ENCODE results near the gene NEAT1.

Gene NEAT1

DNA sequence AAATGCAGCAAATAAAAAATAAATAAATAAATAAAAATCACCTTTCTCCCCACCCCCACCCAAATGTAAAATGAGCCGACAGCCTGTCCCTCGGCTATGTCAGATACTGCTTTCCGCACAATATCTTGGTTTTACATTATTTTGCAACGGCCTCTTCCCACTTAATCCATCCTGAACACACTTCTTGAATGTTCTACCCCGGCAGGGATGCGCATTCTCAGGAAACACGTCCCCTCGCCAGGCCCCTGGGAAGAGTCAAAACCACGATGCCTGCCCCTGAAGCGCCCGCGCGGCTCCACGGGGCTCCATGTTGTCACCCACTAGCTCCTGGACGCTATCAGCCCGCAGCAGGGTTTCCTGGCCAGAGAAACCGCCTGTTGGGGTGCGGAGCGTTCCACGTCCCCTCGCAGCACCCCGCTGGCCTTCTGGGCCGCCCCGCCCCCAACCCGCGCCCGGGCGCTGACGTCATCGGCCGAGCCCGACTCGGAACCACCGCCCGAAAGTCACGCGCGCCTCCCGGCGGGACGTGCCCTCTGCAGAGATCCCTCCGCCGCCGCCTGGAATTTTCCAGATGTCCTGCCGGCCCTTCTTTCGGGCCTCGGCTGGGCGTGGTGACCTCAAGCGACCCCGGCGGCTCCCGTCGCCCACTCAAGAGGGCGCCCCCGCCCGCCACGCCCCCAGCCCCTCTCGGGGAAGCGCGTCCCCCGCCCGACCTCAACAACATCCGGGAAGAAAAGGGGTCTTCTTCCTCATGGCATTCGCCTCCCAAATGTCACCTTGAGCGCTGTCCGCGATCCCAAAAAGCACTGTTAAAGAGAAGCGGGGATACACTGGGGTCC lies 585 bp upstream of the NEAT1 start:
- peak; percentile 86 to 87 (median 87) for DNase-seq (ENCODE audit: low read depth in 3 of 3, low spot score in 1 of 3)

DNA sequence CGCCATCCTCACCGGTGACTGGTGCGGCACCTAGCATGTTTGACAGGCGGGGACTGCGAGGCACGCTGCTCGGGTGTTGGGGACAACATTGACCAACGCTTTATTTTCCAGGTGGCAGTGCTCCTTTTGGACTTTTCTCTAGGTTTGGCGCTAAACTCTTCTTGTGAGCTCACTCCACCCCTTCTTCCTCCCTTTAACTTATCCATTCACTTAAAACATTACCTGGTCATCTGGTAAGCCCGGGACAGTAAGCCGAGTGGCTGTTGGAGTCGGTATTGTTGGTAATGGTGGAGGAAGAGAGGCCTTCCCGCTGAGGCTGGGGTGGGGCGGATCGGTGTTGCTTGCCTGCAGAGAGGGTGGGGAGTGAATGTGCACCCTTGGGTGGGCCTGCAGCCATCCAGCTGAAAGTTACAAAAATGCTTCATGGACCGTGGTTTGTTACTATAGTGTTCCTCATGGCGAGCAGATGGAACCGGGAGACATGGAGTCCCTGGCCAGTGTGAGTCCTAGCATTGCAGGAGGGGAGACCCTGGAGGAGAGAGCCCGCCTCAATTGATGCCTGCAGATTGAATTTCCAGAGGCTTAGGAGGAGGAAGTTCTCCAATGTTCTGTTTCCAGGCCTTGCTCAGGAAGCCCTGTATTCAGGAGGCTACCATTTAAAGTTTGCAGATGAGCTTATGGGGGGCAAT lies 1.1 kb downstream of the NEAT1 start:
- DNase-seq (ENCODE audit: low read depth in 3 of 3, low spot score in 1 of 3): no peak

DNA sequence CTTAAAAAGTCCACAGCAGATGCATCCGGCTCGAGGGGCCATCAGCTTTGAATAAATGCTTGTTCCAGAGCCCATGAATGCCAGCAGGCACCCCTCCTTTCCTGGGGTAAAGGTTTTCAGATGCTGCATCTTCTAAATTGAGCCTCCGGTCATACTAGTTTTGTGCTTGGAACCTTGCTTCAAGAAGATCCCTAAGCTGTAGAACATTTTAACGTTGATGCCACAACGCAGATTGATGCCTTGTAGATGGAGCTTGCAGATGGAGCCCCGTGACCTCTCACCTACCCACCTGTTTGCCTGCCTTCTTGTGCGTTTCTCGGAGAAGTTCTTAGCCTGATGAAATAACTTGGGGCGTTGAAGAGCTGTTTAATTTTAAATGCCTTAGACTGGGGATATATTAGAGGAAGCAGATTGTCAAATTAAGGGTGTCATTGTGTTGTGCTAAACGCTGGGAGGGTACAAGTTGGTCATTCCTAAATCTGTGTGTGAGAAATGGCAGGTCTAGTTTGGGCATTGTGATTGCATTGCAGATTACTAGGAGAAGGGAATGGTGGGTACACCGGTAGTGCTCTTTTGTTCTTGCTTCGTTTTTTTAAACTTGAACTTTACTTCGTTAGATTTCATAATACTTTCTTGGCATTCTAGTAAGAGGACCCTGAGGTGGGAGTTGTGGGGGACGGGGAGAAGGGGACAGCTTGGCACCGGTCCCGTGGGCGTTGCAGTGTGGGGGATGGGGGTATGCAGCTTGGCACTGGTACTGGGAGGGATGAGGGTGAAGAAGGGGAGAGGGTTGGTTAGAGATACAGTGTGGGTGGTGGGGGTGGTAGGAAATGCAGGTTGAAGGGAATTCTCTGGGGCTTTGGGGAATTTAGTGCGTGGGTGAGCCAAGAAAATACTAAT lies 1.9 kb downstream of the NEAT1 start:
- peak in 1 of 3 donors; percentile 61 for DNase-seq (ENCODE audit: low read depth in 3 of 3, low spot score in 1 of 3)

DNA sequence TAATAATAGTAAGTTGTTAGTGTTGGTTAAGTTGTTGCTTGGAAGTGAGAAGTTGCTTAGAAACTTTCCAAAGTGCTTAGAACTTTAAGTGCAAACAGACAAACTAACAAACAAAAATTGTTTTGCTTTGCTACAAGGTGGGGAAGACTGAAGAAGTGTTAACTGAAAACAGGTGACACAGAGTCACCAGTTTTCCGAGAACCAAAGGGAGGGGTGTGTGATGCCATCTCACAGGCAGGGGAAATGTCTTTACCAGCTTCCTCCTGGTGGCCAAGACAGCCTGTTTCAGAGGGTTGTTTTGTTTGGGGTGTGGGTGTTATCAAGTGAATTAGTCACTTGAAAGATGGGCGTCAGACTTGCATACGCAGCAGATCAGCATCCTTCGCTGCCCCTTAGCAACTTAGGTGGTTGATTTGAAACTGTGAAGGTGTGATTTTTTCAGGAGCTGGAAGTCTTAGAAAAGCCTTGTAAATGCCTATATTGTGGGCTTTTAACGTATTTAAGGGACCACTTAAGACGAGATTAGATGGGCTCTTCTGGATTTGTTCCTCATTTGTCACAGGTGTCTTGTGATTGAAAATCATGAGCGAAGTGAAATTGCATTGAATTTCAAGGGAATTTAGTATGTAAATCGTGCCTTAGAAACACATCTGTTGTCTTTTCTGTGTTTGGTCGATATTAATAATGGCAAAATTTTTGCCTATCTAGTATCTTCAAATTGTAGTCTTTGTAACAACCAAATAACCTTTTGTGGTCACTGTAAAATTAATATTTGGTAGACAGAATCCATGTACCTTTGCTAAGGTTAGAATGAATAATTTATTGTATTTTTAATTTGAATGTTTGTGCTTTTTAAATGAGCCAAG lies 2.7 kb downstream of the NEAT1 start:
- peak in 2 of 3 donors; percentile 68 to 70 for DNase-seq (ENCODE audit: low read depth in 3 of 3, low spot score in 1 of 3)

DNA sequence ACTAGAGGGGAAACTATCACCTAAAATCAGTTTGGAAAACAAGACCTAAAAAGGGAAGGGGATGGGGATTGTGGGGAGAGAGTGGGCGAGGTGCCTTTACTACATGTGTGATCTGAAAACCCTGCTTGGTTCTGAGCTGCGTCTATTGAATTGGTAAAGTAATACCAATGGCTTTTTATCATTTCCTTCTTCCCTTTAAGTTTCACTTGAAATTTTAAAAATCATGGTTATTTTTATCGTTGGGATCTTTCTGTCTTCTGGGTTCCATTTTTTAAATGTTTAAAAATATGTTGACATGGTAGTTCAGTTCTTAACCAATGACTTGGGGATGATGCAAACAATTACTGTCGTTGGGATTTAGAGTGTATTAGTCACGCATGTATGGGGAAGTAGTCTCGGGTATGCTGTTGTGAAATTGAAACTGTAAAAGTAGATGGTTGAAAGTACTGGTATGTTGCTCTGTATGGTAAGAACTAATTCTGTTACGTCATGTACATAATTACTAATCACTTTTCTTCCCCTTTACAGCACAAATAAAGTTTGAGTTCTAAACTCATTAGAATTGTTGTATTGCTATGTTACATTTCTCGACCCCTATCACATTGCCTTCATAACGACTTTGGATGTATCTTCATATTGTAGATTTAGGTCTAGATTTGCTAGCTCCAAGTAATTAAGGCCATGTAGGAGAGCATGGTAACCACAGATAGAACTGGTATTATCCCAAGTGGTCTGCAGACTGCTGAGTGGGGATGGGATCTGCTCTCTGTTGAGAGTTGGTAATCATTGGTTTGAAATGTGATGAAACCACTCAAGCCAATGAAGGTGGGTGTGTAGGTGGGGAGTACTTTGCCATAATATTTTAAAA lies 3.6 kb downstream of the NEAT1 start:
- DNase-seq (ENCODE audit: low read depth in 3 of 3, low spot score in 1 of 3): no peak

DNA sequence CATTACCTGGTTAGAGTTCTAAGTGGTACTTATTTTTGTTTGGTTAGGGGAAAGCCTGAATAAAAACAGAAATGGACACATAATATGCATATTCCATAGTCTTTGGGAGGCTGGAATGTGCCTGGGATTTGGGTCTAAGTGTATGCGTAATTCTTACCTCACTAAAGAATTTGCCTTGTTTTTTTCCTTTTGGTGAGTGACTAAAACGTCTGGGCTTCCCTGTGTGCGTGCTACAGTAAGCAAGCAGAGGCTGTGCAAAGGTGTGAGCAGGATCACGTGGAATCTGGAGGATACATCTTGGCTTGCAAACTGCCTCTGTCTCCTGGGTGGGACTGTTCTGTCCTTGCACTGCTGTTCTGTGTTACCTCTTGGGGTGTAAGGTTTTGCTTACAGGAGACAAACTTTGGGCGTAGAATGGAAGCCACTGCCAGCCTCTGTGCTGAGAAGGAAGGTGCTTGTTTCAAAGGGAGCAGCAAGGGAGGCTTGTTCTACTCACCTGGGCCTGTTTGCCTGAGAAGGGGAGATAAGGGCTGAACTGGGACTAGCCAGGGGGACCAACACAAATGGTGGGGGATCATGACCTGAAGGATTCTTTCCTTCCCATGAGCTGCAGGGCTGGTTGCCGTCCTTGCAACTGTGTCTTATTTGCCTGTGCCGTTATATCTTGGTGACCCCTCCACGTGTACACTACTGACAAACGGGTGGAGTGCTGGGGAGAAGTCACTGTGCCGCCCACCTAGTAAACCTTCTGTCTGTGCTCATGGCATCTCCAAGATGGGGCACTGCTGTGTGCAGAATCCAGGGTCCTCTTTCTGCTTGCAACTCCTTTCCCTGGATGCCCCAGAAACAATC lies 4.5 kb downstream of the NEAT1 start:
- DNase-seq (ENCODE audit: low read depth in 3 of 3, low spot score in 1 of 3): no peak

DNA sequence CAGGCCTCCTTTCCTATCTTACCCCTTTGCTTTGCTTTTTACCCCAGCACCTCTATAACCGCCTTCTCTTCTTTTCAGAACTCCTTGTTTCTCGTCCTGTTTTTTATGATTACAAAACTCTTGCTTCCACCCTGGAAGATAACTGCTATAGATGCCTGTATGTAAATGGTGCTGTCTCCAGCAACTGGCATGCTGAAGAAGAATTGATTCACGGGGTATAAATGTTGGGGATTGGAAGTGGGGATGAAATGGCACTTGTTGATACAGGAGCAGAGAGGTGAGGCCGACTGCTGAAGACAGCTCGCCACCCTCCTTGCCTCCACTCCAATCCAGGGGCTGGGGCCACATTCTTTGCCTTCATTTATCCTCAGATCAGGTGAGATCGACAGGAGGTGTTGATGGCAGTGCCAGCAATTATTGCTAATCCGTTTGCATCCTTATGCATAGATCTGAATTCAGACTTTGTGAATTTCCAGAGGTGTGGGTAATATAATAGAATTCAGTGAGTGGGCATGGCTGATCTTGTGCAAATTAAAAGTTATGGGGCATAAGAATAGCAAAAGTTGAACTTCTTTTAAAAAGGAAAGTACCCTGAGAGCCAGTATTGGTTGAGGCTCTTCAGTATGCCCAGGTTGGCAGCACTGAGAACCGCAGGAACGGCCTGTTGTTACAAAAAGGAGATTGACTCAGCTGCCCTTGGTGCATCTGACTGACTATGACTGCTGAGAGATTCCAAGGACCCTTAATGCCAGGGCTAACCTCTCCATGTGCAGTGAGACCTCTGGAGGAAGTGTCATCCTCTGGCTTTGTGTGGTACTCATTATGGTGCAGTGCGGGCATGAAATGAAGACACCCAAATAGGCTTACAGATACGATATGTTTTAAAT lies 5.3 kb downstream of the NEAT1 start:
- no peak for DNase-seq (ENCODE audit: low read depth in 3 of 3, low spot score in 1 of 3)

DNA sequence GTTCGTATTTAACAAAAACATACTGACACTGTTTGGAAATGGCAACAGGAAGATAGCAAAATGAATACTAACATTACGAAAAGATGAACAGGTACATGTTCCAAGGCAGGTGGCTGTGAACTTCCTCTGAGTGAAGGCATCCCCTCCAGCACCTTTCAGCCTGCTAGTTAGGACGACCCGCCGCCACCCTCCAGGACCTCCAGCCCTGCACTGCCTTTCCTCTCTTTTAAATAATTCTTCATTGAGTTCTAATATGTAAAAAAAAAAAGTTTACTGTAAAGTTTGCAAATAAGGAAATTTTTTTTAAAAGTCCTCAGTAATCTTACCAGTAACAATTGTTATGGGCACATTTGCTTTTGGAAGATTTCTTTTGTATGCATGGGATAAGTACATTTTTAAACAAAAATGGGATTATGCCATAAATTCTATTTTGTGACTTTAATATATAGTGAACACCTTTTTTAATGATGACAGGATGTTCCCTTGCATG lies 6.0 kb downstream of the NEAT1 start:
- no peak for DNase-seq (ENCODE audit: low read depth in 3 of 3, low spot score in 1 of 3)

DNA sequence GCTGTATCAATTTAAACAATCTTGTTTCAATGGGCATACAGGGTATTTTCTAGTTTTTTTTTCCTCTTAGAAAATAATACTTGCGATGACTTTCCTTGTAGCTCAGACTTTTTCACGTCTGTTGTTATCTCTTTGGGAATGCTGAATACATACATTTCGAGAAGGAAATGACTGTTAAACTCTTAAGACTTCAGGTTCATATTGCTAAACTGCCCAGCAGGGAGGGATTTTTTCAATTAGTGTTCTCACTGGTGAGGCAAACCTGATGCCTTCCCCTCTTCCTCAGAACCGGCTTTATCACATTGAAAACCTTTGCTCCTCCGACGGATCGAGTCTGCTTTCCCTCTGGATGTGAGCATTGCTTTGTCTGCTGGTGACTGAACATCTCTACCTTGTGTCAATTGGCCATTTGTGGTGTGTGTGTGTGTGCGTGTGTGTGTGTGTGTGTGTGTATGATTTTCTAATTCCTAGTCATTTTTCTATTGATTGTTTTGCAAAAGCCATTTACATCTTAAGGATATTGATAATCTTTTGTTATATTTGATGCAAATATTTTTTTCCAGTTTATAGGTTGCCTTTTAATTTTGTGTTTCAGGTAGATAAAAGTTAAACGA lies 6.6 kb downstream of the NEAT1 start:
- DNase-seq (ENCODE audit: low read depth in 3 of 3, low spot score in 1 of 3): no peak

DNA sequence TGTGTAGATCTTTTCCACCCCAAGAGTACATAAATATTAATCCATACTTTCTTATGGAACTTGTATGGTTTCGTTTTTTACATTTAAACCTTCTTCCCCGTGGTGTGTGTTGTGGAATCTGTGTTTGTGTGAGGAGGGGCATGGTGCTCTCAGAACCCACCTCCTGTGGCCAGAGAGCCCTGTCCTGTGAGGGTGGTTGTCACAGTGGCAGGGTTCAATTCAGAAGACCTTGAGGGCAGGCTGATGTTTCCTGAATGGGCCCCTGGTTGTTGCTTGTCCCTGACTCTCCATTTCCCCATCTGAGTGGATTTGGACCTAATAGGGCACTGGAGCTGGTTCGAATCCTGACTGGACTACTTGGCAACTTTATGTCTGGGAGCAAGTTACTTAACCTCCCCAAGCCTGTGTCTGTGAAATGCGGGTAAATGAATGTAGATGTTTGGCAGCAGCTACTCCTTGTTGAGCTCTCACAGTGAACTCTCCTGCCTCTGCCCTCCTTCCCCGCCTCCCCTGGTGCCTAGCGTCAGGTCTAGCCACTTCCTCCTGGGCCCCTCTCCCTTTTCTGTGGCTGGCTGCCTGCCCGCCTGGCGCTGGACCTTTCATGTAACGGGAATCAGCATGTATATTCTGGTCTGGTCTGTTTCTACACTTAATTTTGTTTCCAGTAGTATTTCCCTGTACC lies 7.3 kb downstream of the NEAT1 start:
- no peak for DNase-seq (ENCODE audit: low read depth in 3 of 3, low spot score in 1 of 3)

DNA sequence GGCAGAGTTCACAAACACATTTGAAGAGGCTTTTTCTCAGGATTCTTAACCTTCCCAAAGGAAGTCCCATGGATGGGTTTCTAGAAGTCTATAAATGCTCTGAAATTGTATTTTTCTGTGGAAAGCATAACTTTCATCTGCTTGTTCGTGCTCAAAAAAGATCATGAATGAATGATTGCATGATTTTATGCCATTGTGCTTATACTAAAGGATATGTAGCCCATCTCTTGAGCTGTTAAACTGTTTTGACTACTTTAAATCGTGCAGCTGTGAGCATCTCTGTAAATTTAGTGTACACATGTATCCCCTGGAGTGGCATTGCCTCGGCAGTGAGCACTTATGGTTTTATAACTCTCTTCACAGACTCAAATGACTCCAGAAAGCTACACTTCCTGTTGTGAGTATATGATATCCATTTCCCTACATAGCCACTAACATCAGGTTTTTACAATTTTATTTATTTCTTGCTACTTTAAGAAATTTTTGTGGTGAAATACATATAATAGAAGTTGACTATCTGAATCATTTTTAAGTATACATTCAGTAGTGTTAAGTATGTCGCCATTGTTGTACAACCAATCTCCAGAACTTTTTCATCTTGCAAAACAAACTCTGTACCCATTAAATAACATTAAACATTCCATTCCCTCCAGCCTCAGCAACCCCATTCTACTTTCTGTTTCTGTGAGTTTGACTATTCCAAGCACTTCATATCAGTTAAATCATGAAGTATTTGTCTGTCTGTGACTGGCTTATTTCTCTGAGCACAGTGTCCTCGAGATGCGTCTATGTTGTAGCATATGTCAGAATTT lies 8.0 kb downstream of the NEAT1 start:
- DNase-seq (ENCODE audit: low read depth in 3 of 3, low spot score in 1 of 3): no peak

DNA sequence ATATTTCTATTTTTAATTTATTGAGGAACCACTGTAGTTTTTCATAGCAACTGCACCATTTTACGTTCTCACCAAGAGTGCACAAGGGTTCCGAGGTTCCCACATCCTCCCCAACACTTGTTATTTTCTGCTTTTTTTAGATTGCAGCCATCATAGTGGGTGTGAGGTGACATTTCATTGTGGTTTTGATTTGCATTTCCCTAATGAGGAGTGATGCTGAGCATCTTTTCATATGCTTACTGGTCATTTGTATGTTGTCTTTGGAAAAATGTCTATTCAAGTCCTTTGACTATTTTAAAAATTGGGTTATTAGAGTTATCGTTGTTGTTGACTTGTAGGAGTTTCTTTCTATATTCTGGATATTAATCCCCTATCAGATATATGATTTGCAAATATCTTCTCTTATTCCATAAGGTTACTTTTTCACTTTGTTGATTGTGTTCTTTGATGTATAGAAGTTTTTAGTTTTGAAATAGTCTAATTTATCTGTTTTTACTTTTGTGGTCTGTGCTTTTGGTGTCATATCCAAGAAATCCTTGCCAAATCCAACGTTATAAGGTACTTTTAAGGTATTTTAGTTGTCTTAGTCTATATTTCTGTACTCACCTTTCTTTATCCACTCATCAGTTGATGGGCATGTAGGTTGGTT lies 9.0 kb downstream of the NEAT1 start:
- no peak for DNase-seq (ENCODE audit: low read depth in 3 of 3, low spot score in 1 of 3)

DNA sequence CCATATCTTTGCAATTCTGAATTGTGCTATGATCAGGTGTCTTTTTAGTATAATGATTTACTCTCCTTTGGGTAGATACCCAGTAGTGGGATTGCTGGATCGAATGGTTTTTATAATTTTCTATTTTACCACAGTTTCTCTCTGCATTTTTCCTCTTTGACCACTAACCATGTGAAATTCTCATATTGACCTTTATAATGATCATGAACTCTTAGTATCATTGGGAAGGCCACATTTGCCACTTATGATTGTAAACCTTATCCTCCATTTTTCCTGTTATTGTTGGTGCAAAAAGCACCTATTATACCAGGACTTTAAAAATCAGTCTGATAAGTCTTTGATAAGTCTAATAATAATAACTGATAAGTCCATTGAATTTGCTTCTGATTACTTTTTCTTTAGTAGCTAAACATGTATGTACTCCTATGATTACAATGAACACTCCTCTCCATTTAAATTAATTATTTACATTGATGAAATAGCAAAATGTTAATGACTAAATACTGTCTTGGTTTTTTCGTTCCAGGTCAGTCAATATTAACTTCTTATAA lies 9.6 kb downstream of the NEAT1 start:
- DNase-seq (ENCODE audit: low read depth in 3 of 3, low spot score in 1 of 3): no peak

DNA sequence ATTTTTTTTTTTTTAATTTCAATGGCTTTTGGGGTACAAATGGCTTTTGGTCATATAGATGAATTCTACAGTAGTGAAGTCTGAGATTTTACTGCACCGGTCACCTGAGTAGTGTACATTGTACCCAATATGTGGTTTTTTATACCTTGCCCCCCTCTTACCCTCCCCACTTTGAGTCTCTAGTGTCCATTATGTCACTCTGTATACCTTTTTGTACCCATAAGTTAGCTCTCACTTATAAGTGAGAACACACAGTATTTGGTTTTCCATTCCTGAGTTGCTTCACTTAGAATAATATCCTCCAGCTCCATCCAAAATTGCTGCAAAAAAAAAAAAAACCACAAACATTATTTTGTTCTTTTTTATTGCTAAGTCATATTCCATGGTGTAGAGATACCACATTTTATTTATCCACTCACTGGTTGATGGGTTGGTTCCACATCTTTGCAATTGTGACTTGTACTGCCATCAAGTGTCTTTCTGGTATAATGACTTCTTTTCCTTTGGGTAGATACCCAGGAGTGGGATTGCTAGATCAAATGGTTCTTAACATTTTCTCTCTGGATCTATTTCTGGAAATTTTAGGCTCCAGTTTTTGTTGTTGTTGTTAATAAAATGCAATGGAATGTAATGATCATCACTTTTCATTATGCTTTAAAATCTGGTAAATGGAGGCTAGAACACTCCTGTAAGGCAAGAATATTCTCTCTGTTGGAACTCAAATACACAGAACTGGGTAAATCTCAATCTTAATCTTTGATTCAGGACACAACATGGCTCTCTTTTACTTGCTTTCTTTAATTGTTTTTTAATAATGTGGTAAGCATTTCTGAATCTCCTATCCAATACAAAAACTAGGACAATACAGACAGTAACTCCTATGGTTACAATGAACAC lies 10.3 kb downstream of the NEAT1 start:
- DNase-seq (ENCODE audit: low read depth in 3 of 3, low spot score in 1 of 3): no peak

Measured in stimulated activated CD4-positive, alpha-beta T cell treated with anti-CD3 and anti-CD28 coated beads, TNF-alpha, amount 100 ng/mL, for 1 hour (primary cell).